AG04450 (cell line): ENCODE data around the gene FAM240A. TPM values are rescaled to one million over a fixed set of nuclear protein-coding genes. Genes with fewer than 3 reads are reported as not detected.

ENCODE experiments used
- CTCF ChIA-PET: fragments of 300-600, 350-600 bp; formaldehyde crosslinking; extraction: SDS; loops from one replicate; lab custom pipeline; 2022; ENCODE audit warnings: antibody characterized with exemption, inconsistent platforms; lab: Charles Lee
- POLR2A ChIA-PET: fragments of 350-600 bp; formaldehyde crosslinking; extraction: SDS; loops from one replicate; lab custom pipeline; 2021; ENCODE audit warnings: antibody characterized with exemption, inconsistent platforms; lab: Yijun Ruan, JAX
- DNase-seq: peaks from one replicate; pipeline ENCODE4 v3.0.0-alpha.2; 2011; ENCODE audit warnings: low read depth, low spot score
- H3K27ac ChIP-seq: one replicate; pipeline ENCODE4 v1.5.1; 2012; ENCODE audit warnings: low read depth, low read length, control low read depth
- H3K27me3 ChIP-seq: one replicate; pipeline ENCODE4 v1.6.0; 2012; ENCODE audit warnings: low read length; ENCODE audit not compliant: control insufficient read depth, insufficient read depth
- H3K4me3 ChIP-seq: 2 replicates; pipeline ENCODE4 v1.5.1; 2011; ENCODE audit warnings: mild to moderate bottlenecking, low read depth, low read length, control low read depth
- H3K9me3 ChIP-seq: 2 replicates; pipeline ENCODE4 v1.5.1; 2012; ENCODE audit warnings: low read length; ENCODE audit not compliant: control insufficient read depth, insufficient read depth
- polyA plus RNA-seq: library from polyadenylated mRNA; depleted of rRNA; stranded (reverse); fragments of >200 nt; gene quantifications from 2 replicates; pipeline ENCODE4 v1.2.3, GENCODE V29; 2011
- TF ChIP-seq, protein P1 (sequence below): IDR thresholded peaks from 2 replicates; pipeline ENCODE4 v1.5.1; 2011; ENCODE audit warnings: low read depth, low read length, control low read depth, inconsistent platforms

FAM240A gene
- polyA plus RNA-seq, 1 experiment = not detected

DNA sequence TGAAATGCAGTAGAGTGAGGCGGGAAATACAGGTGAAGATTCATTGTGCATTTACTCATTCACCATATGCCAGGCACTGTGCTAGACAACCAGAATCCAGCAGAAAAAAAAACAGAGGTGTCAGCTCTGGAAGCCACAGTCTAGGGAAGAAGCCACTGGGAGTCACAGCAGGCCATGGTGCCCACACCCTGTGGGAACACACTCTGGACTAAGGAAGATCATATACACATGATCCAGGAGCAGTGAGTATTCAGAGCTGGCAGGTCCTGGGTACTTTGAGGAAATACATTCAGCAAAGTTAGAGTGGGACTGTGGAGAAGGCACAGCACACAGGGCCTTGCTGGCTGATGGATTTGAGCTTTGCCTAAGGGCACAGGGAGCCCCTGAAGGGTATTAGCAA is 14.8 kb downstream of the FAM240A start:
- Histone ChIP-seq H3K27ac (no peak overlapping the region), H3K9me3 (no peaks in the 10 kb centered on the region), H3K27me3 (peaks cover 7% of the 10 kb centered on the region), H3K4me3 (no peak overlapping the region)
- CTCF ChIA-PET = interaction anchor here (1.2 to 7.6 kb wide), 3 partner anchors 102 to 164 kb away, joined by 3 to 129 read pairs (median 3); no protein-coding TSS in a partner anchor
- POLR2A ChIA-PET = no interaction called here
- TF ChIP-seq, protein P1, sequence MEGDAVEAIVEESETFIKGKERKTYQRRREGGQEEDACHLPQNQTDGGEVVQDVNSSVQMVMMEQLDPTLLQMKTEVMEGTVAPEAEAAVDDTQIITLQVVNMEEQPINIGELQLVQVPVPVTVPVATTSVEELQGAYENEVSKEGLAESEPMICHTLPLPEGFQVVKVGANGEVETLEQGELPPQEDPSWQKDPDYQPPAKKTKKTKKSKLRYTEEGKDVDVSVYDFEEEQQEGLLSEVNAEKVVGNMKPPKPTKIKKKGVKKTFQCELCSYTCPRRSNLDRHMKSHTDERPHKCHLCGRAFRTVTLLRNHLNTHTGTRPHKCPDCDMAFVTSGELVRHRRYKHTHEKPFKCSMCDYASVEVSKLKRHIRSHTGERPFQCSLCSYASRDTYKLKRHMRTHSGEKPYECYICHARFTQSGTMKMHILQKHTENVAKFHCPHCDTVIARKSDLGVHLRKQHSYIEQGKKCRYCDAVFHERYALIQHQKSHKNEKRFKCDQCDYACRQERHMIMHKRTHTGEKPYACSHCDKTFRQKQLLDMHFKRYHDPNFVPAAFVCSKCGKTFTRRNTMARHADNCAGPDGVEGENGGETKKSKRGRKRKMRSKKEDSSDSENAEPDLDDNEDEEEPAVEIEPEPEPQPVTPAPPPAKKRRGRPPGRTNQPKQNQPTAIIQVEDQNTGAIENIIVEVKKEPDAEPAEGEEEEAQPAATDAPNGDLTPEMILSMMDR = no peak
- no peak for DNase-seq

DNA sequence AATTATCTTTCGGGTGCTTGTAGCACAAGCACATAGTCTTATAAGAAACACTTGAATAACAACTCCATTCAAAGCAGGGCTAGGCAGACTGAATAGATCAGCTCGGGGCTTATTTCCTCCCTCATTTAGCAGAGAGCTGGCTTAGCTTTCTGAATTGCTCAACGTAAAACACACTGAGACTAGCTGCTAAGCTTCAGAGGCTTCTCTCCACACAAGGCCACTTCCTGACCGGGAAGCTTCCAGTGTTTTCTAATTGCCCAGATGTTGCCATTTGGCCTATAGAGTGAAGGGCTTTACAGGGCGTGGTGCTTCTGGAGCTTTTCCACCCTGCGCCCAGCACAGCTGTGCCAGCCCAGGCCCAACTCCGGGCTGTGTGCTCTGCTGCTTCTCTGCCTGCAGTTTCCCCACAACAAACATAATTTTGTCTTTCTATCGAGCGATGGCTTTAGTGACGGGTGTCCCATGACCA is 16.6 kb downstream of the FAM240A start:
- TF ChIP-seq, protein P1 = no peak
- ChIA-PET POLR2A (interaction anchor here (0.8 kb wide), 1 partner anchor 133 kb away, joined by 9 read pairs; no protein-coding TSS in a partner anchor), CTCF (interaction anchor here (0.6 to 7.6 kb wide), 10 partner anchors 19 to 551 kb away, joined by 3 to 129 read pairs (median 4); partner anchors contain the start of gene RTP3)
- H3K27me3 ChIP-seq = peaks cover 7% of the 10 kb centered on the region
- no peak overlapping the region for H3K27ac ChIP-seq
- no peak for DNase-seq
- no peak overlapping the region for H3K4me3 ChIP-seq
- H3K9me3 ChIP-seq = no peaks in the 10 kb centered on the region

DNA sequence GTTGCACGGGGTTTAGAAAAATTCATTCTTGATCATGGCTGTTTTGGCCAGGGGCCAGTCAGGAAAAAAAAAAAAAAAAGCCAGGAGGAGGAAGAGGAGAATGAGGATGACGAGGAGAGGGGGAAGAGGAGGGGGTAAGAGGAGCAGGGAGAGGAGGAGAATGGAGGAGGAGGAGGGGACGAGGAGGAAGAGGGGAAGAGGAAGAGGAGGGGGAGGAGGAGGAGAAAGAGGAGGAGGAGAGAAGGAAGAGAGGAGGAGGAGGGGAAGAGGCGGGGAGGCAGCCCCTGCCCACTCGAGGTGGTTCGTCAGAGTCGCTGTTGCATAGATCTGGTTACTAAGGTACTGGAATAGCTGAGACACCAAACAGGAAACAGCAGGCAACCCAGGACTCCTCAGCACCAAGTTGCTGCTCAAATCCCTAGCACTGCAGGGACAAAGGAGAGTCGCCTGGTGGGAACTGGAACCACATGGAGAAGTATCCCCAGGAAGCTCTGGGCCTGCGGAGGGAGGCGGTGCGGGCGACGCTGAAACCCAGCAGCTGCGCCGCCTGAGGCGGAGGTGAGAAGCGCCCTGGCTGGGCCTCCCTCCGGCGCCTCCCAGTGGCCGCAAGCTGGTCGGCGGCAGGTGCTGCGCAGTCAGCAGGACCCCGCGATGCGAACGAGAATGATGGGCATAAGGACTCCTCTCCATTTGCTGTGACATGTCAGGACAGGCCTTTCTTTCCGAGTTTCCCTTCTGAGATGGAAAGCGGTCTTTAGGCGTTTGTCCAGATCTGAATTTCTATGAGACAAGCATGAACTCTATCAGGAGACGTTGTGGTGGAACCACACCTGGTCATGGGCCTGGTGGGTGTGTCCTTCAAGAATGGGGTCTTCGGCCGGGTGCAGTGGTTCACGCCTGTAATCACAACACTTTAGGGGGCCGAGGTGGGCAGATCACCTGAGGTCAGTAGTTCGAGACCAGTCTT is 17.5 kb downstream of the FAM240A start:
- TF ChIP-seq, protein P1 = peak; percentile 99
- ChIA-PET CTCF (interaction anchor here (0.6 to 7.6 kb wide), 22 partner anchors 9 to 552 kb away, joined by 3 to 129 read pairs (median 4); partner anchors contain the start of gene RTP3), POLR2A (interaction anchor here (0.8 to 1.2 kb wide), 2 partner anchors 134 to 141 kb away, joined by 4 to 9 read pairs; no protein-coding TSS in a partner anchor)
- peak; percentile 30 for DNase-seq
- H3K4me3 ChIP-seq = peak overlapping the region; percentile 49
- H3K27me3 ChIP-seq = peaks cover 2% of the 10 kb centered on the region
- H3K27ac ChIP-seq = no peak overlapping the region
- H3K9me3 ChIP-seq = no peaks in the 10 kb centered on the region

DNA sequence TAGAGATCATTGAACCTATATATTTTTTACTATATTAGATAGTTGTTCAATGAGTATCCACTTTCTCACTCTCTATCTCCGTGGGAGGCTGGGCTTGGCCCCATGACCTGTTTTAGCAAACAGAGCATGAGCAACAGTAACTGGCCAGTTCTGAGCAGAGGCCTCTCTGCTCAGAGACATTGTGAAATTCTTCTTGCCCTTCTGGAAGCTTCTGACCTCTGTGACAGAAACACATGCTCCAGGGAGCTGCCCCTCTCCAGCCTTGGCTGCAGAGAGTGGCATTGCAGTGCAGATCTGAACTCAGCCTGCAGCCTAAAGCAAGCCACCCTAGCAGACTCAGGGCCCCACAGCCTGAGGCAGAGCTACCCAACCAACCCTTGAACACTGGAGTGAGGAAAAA is 20.5 kb downstream of the FAM240A start:
- Histone ChIP-seq H3K4me3 (no peak overlapping the region), H3K27me3 (peaks cover 9% of the 10 kb centered on the region), H3K9me3 (no peaks in the 10 kb centered on the region), H3K27ac (no peak overlapping the region)
- no peak for DNase-seq
- TF ChIP-seq, protein P1 = no peak
- ChIA-PET POLR2A (interaction anchor here (0.8 kb wide), 1 partner anchor 74 kb away, joined by 3 read pairs; no protein-coding TSS in a partner anchor), CTCF (interaction anchor here (1.0 to 7.6 kb wide), 3 partner anchors 11 to 183 kb away, joined by 3 to 129 read pairs (median 3); no protein-coding TSS in a partner anchor)
